Left ventricle myocardium inferior (tissue), 1 donor: Measurements from ENCODE around the gene TCF12. TPM values are rescaled to one million over a fixed set of nuclear protein-coding genes. Genes with fewer than 3 reads are reported as not detected.

Experiments
- DNase-seq: peaks from one replicate; pipeline ENCODE4 v3.0.0-alpha.2; 2020
- H3K27ac ChIP-seq: fragments of 200-600 bp; replicated peaks from 2 replicates; pipeline ENCODE4 v1.8.0; 2021
- H3K27me3 ChIP-seq: fragments of 200-600 bp; 2 replicates; pipeline ENCODE4 v1.8.0; 2021; ENCODE audit warnings: low read depth
- H3K36me3 ChIP-seq: fragments of 200-600 bp; 2 replicates; pipeline ENCODE4 v1.8.0; 2021
- H3K4me1 ChIP-seq: fragments of 200-600 bp; 2 replicates; pipeline ENCODE4 v1.8.0; 2021
- H3K4me3 ChIP-seq: fragments of 200-600 bp; 2 replicates; pipeline ENCODE4 v1.8.0; 2021; ENCODE audit warnings: mild to moderate bottlenecking, moderate library complexity
- H3K9me3 ChIP-seq: fragments of 200-600 bp; replicated peaks from 2 replicates; pipeline ENCODE4 v1.8.0; 2021
- intact Hi-C: fragments of 100-400 bp; cut with micrococcal nuclease; formaldehyde crosslinking; loops from one replicate; pipeline ENCODE4 v1.11.0; 2022
- total RNA-seq: library from RNA; stranded (reverse); fragmentation: NEBNext Ultra II Directional; extraction: Animal tissue kit (Norgen Biotek cat#: 25700); gene quantifications from one replicate; pipeline ENCODE4 v1.2.1, GENCODE V29; 2021
- TF ChIP-seq, protein P1 (sequence below): fragments of 200-600 bp; IDR thresholded peaks from 2 replicates; pipeline ENCODE4 v1.8.0; 2021; ENCODE audit warnings: antibody characterized with exemption, mild to moderate bottlenecking, borderline replicate concordance
- donor health status: DM: no; HTN: yes; CAD: no; lungs with severe emphysema.

The TCF12 gene
- total RNA-seq, 1 donor from 2014 or later = 52.1 TPM

GRCh38 chr15:56964182-56964581 lies 45.7 kb downstream of the TCF12 start:
- intact Hi-C loops = no loop called here
- H3K4me3 ChIP-seq = no peak overlapping the region
- H3K27me3 ChIP-seq = no peaks in the 10 kb centered on the region
- TF ChIP-seq, protein P1, sequence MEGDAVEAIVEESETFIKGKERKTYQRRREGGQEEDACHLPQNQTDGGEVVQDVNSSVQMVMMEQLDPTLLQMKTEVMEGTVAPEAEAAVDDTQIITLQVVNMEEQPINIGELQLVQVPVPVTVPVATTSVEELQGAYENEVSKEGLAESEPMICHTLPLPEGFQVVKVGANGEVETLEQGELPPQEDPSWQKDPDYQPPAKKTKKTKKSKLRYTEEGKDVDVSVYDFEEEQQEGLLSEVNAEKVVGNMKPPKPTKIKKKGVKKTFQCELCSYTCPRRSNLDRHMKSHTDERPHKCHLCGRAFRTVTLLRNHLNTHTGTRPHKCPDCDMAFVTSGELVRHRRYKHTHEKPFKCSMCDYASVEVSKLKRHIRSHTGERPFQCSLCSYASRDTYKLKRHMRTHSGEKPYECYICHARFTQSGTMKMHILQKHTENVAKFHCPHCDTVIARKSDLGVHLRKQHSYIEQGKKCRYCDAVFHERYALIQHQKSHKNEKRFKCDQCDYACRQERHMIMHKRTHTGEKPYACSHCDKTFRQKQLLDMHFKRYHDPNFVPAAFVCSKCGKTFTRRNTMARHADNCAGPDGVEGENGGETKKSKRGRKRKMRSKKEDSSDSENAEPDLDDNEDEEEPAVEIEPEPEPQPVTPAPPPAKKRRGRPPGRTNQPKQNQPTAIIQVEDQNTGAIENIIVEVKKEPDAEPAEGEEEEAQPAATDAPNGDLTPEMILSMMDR = no peak
- DNase-seq = no peak
- no peaks in the 10 kb centered on the region for H3K9me3 ChIP-seq
- H3K36me3 ChIP-seq = no peaks in the 10 kb centered on the region
- peaks cover 72% of the 10 kb centered on the region for H3K4me1 ChIP-seq
- no peak overlapping the region for H3K27ac ChIP-seq

- H3K4me3 ChIP-seq = no peak overlapping the region
- no peaks in the 10 kb centered on the region for H3K27me3 ChIP-seq
- TF ChIP-seq, protein P1 = no peak
- no peaks in the 10 kb centered on the region for H3K36me3 ChIP-seq
- no peaks in the 10 kb centered on the region for H3K9me3 ChIP-seq
- intact Hi-C loops = no loop called here
- H3K4me1 ChIP-seq = peaks cover 71% of the 10 kb centered on the region
- DNase-seq = no peak
- H3K27ac ChIP-seq = no peak overlapping the region
Measured at GRCh38 chr15:56965231-56966013, 47.0 kb downstream of the TCF12 start.

DNA sequence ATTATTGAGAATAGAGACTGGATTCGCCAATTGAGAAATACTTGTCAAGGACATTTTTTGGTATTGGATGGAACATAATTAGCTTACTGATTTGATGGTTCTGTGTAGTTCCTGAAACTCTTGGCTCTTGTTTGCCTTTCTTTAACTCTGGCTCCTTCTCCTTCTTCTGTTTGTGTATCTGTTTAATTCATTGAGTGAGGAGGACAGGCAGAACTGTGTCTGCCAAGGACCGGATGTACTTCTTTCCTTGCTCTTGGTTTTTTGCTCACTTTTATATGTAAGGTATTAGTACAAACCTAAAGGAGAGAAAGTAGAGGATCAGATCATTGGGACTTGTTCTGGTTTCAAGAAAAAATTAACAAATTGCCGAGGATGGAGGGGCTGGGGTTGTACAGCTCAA lies 48.9 kb downstream of the TCF12 start:
- H3K4me1 ChIP-seq = peaks cover 80% of the 10 kb centered on the region
- no peak overlapping the region for H3K4me3 ChIP-seq
- H3K27me3 ChIP-seq = no peaks in the 10 kb centered on the region
- H3K27ac ChIP-seq = no peak overlapping the region
- no peaks in the 10 kb centered on the region for H3K9me3 ChIP-seq
- TF ChIP-seq, protein P1 = no peak
- no peak for DNase-seq
- intact Hi-C loops = no loop called here
- no peaks in the 10 kb centered on the region for H3K36me3 ChIP-seq

DNA sequence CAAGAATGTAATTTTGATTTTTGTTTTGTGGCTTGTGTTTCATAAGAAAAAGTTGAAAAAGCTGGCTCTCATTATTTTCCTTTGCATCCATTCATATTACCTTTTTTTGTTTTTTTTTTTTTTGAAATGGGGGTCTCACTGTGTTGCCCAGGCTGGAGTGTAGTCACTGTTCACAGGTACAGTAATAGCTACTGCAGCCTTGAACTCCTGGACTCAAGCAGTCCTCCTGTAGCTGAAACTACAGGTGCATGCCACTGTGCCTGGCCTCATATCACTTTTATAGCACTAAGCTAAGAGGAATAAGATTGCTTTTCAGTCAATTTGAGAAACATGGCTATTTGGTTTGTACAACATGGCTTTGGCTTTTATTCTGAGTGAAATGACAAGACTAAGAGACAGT lies 49.8 kb downstream of the TCF12 start:
- TF ChIP-seq, protein P1 = no peak
- Histone ChIP-seq H3K4me1 (peaks cover 80% of the 10 kb centered on the region), H3K4me3 (no peak overlapping the region), H3K36me3 (no peaks in the 10 kb centered on the region), H3K27ac (no peak overlapping the region), H3K9me3 (no peaks in the 10 kb centered on the region), H3K27me3 (no peaks in the 10 kb centered on the region)
- intact Hi-C loops = no loop called here
- no peak for DNase-seq

GRCh38 chr15:56968821-56969220 lies 50.4 kb downstream of the TCF12 start:
- DNase-seq = no peak
- Histone ChIP-seq H3K36me3 (no peaks in the 10 kb centered on the region), H3K27ac (no peak overlapping the region), H3K27me3 (no peaks in the 10 kb centered on the region), H3K4me1 (peaks cover 80% of the 10 kb centered on the region), H3K4me3 (no peak overlapping the region), H3K9me3 (no peaks in the 10 kb centered on the region)
- TF ChIP-seq, protein P1 = no peak
- intact Hi-C loops = no loop called here
